GM18868 (cell line): ENCODE data around the gene TNNI2.
"Not testable (repeated sequence)": the region's sequence is repeated elsewhere in the genome, so short reads cannot be mapped to it uniquely, and the experiment has no call there.

Experiments
- ATAC-seq: cut with Tn5 transposase; IDR thresholded peaks from one replicate; pipeline ENCODE4 v1.9.1; 2021; ENCODE audit warnings: mild to moderate bottlenecking, moderate library complexity; ENCODE audit not compliant: unreplicated experiment

Gene TNNI2

DNA sequence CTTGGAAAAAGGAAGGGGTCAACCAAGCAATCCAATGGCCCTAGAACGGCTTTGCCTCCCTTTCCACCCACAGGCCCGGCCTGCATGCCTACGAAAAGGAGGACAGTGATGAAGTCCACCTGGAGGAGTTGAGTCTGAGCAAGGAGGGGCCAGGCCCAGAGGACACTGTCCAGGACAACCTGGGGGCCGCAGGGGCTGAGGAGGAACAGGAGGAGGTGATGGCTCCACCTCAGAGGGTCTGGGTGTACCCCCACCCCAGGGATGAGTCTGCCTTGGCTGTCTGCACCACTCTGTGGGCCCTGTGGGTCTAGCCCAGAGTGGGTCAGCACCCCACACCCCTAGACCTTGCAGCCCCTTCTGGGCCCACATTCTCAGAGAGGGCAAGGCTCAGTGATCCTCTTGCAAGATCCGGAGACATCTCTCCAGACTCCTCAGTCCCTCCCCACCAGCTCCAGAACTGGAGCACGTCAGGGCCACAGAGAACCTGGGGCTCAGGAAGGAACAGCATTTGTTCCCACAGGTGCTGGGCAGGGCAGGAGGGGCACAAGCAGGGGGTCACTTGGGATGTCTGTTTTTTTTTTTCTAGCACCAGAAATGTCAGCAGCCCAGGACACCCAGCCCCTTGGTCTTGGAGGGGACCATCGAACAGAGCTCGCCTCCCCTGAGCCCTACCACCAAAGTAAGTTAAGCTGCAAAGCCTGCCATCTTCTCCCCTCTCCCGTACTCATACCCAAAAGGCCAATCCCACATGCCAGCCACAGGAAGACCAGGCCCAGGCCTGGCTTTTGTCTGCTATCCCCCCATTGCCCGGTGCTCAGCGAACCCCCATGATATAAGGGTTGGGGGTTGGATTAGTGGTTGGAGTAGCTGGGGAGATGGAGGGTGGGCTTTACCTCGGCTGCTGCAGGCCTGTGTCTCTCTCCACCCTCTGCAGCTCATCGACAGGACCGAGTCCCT is 44.8 kb downstream of the TNNI2 start:
- ATAC-seq, result no peak

DNA sequence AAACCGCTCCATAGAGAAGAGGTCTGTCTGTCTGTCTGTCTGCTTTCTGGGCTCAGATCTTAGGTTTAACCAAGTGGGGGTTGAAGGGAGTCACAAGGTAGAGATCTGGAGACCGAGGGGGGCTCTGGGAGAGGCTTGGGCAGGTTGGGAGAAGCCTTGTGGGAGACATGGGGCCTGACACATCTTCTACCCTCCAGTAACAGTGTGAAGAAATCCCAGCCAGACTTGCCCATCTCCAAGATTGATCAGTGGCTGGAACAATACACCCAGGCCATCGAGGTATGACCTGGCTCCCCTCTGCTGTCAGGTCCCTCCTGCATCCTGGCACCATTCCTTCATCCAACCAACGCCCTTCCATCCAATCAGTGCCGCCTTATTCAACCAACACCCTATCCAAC is 45.5 kb downstream of the TNNI2 start:
- no peak for ATAC-seq

DNA sequence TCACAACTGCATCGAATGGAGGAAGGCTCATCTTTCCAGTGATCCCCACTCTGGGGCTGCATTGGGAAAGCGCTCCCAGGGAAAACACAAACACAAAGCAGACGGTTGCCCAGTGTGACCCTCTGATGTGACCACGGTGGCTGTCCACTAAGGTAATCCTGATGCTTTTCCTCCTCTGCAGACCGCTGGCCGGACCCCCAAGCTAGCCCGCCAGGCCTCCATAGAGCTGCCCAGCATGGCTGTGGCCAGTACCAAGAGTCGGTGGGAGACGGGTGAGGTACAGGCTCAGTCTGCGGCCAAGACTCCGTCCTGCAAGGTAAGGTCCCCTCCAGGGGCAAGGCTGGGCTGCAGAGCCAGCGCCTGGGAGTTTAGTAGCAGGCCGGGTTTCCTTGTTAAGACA is 47.8 kb downstream of the TNNI2 start:
- ATAC-seq, result not testable (repeated sequence)

DNA sequence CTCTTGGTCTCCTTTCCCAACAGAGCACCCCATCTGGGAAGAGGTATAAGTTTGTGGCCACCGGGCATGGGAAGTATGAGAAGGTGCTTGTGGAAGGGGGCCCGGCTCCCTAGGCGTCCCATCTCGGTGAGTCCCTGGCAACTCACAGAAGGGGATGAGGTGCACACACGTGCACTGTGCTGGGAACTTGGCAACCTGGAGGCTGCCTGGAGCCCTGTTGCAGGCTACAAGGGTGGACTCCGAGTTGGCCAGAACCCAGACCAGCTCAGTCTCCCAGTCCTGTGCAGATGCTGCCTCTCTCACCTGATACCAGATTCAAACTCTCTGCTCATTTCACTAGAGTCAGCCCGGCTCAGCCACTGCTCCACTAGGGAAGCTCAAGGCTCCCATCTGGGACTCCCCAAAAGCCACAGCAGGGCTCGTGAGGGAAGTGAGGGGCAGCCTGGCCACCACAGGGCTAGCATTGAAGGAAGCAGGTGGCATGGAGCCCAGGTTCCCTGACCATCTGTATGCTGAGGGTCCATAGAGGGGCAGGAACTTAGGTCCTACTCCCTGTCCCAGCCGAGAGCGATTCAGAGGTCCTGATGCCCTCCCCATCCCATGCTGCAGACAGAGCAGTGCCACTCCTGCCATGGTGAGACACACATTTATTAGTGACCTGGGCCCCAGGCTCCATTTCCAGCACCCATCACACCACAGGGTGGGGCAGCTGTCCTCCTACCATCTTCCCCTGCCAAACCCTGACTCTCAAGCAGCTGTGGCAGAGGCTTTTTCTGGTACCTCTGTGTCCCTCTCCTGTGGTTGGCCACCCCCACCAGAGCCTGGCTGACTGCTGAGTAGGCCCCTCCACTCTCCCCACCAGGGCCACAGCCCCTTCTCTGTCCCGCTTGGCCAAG is 48.9 kb downstream of the TNNI2 start:
- ATAC-seq, result no peak

DNA sequence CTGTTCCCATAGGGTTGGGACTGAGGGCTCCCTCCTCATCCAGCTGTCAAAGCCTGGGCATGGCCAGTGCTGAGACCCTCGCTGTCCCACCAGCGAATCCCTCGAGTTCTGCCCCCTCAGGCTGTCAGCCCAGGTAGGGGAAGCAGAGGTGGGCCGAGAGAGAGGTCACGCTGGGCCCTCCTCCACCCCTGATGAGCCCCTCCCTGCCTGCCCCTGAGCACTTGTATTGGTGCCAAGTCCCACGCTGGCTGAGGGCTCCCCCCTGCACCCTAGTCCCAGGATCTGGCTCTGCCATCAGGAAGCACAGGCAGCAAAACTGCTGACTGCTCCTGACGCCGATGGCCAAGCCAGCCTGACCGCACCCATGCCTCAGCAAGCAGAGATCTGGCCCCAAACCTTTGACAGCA is 49.6 kb downstream of the TNNI2 start:
- no peak for ATAC-seq

DNA sequence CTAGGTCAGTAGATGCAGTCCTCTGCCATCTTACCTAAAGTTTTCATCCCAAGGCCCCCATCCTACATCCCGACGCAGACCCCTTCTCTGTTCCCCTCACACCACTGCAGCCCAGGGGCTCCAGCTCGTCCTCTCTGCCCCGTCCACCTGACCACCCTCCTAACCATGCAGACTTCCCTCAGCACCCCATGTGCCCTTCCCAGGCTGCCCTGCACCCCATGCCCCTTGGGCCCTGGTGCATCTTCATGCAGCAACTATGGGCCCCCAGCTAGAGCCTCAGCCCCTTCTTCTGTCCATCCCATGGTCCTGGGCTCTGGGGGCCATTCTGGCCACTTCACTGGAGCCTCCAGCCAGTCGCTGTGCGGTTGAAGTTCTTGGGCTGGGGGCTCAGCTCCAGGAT is 50.0 kb downstream of the TNNI2 start:
- no peak for ATAC-seq

DNA sequence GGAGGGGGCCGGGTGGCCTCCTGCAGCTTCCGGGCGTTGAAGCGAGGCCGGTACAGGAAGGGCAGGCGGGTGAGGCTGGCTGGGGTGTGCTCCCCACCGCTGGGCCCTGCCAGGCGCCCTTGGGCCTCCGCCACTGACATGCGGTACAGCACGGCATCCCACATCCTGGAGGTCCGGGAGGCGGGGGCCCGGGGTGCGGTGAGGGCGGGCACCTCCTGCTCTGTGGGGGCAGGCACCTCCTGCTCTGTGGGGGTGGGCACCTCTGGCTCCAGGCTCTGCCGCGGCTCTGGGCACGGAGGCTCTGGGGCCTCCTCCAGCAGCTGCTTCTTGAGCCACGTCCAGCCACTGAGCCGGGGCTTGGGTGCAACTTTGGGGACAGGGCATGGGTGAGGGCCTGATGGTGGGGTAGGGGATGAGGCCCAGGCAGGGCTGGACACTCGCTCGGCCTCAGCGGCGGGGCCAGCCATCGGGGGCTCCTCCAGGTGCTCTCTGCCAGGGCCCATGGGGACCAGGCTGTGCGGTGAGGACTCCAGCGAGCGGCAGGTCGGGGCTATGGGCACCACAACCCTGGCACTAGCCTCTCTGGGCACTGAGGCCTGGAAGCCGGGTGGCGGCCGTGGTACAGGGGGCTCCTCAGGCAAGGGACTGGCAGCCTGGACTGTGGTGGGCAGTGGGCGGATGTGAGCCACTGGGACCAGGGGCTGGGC is 50.6 kb downstream of the TNNI2 start:
- ATAC-seq, result no peak

DNA sequence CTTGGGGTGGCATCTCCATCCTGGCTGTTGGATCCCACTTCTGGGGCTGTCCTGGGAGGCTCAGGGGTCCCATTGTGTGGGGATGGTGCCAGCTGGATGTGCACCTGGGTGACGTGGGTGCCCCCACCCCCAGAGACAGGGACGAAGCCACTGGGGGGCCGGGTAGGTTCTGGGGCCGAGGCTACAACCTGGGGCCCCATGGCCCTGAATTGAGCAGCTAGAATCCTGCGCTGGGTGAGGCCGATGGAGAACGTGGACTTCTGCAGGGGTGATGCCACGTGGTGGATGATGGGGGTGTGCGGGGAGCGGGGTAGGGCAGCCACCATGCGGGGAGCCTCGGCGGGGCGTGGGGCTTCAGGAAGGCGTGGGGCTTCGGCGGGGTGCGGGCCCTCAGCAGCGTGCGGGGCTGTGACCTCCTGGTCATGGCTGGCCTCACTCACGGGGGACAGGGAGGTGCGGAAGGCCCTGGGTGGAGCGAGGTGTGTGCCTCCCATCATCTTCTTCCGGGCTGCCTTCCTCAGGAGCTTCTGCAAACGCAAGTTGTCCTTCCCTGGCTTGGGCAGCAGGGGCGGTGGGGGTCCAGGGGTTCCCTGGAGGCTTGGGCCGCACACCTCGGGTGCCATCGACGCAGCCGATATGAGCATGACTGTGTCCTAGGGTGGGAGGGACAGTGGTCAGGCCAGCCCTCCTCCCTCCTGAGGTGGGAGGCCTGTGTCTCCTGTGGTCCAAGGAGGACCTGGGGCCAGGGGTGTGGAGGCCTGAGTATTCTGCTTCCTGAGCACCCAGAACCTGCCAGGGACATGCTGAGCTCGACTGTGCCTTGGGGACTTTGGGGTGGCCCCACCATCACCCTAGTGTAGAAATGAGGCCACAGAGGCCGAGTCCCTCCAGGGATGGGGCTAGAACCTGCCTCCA is 51.4 kb downstream of the TNNI2 start:
- ATAC-seq, result no peak
